ENCODE measurements around the gene PTS.

DNA sequence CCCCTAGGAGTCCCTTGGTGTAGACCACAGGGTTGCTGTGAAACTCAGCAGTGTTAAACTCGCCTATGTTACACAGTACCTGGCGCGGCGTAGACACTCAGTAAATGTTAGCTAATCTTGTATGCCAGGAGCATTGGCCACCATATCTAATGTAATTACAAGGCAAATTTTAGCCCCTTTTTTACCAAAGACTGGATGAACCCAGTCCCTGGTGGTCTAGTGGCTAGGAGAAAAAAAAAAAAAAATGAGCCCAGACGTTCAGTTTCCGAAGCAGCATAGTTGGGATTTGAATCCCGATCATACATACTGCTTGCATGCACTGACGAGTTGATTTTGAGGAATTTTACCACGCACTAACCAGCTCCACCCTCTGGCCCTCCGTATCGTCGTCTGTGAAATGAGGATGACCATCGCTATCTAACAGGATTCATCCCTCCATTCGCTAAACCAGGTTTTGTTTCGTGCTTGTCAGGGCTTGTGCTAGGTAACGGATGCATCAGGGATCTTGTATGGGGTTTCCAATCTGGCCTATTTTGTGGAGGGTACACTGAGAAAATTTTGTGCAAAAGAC is 688 bp downstream of the PTS start:
- TF ChIP-seq MAFG (tag; conservative IDR thresholded peaks at IDR 0.05): no peak
- TF ChIP-seq CTCF (IDR thresholded peaks at IDR 0.05 in 2 of 3, conservative IDR thresholded peaks at IDR 0.05 in 1 of 3; ENCODE audit: insufficient read depth in 2 of 3, low read depth in 1 of 3, low read length in 3 of 3): 0 out of 6 replicates have a peak, but pooled peaks of 1 of the 3 experiments have one; percentile 4

All from K562 (cell line).